Retina (tissue), 1 donor: ENCODE results near the gene SIRT1.
"Not testable (repeated sequence)": the region's sequence is repeated elsewhere in the genome, so short reads cannot be mapped to it uniquely, and the experiment has no call there.

Experiments
- DNase-seq: peaks from one replicate; pipeline ENCODE4 v3.0.0-alpha.2; 2016

Gene SIRT1

GRCh38 chr10:67884313-67884841, at the start of gene SIRT1:
Gene SIRT1, plus strand, starts transcription at chr10:67884656. Its CDS starts 66 bp downstream, at chr10:67884722.
- DNase-seq = peak; percentile 93

- not testable (repeated sequence) for DNase-seq
Observed at GRCh38 chr10:67835541-67836394, 48.7 kb upstream of the SIRT1 start.

- no peak for DNase-seq
Observed at GRCh38 chr10:67836488-67836887, 48.0 kb upstream of the SIRT1 start.

GRCh38 chr10:67836972-67837371, 47.5 kb upstream of the SIRT1 start:
- no peak for DNase-seq

GRCh38 chr10:67837541-67838314, 46.7 kb upstream of the SIRT1 start, which contains the start of gene DNAJC12:
Gene DNAJC12, minus strand, starts transcription at chr10:67838188. Its CDS starts 177 bp downstream, at chr10:67838011.
- peak; percentile 32 for DNase-seq

GRCh38 chr10:67839511-67839910, 44.9 kb upstream of the SIRT1 start:
- DNase-seq = not testable (repeated sequence)

- no peak for DNase-seq
Observed at GRCh38 chr10:67839951-67840350, 44.5 kb upstream of the SIRT1 start.

- no peak for DNase-seq
Observed at GRCh38 chr10:67841737-67842136, 42.7 kb upstream of the SIRT1 start.

GRCh38 chr10:67843284-67843683, 41.2 kb upstream of the SIRT1 start:
- DNase-seq = no peak

GRCh38 chr10:67849331-67850011, 35.0 kb upstream of the SIRT1 start:
- DNase-seq = peak; percentile 93

GRCh38 chr10:67851186-67851585, 33.3 kb upstream of the SIRT1 start:
- DNase-seq = no peak

- no peak for DNase-seq
Observed at GRCh38 chr10:67852761-67853160, 31.7 kb upstream of the SIRT1 start.

- DNase-seq = no peak
Observed at GRCh38 chr10:67853512-67853911, 30.9 kb upstream of the SIRT1 start.

GRCh38 chr10:67858971-67859370, 25.5 kb upstream of the SIRT1 start:
- DNase-seq = no peak

- no peak for DNase-seq
Observed at GRCh38 chr10:67861750-67862432, 22.6 kb upstream of the SIRT1 start.

GRCh38 chr10:67863094-67863493, 21.4 kb upstream of the SIRT1 start:
- no peak for DNase-seq

GRCh38 chr10:67864607-67865371, 19.7 kb upstream of the SIRT1 start:
- no peak for DNase-seq

GRCh38 chr10:67868132-67868531, 16.3 kb upstream of the SIRT1 start:
- DNase-seq = no peak

GRCh38 chr10:67869996-67870395, 14.5 kb upstream of the SIRT1 start:
- DNase-seq = no peak

- DNase-seq = no peak
Observed at GRCh38 chr10:67875340-67876238, 8.9 kb upstream of the SIRT1 start.
